OCI-LY7 (cell line): ENCODE results near the gene HMG20B. TPM values are rescaled to one million over a fixed set of nuclear protein-coding genes. Genes with fewer than 3 reads are reported as not detected.
A peak's percentile ranks its signal among the peaks of the same experiment; 100 is the strongest.

Experiments
- BruUV-seq: library from RNA; stranded (reverse); fragments of 400-500 nt; replicated peaks from 2 replicates; lab custom pipeline; 2021; lab: Mats Ljungman, UMichigan
- CTCF ChIA-PET: fragments of 300-600 bp; sonication (Branson Sonifier 250); formaldehyde crosslinking; loops from one replicate; lab custom pipeline; 2022; ENCODE audit warnings: antibody characterized with exemption; ENCODE audit not compliant: unreplicated experiment; lab: Charles Lee
- POLR2A ChIA-PET: fragments of 300-600 bp; sonication (Branson Sonifier 250); formaldehyde crosslinking; loops from one replicate; lab custom pipeline; 2022; ENCODE audit warnings: antibody characterized with exemption; lab: Charles Lee
- DNase-seq: peaks from one replicate; pipeline ENCODE4 v3.0.0-alpha.2; 2015; ENCODE audit warnings: low spot score
- H2AFZ ChIP-seq: fragments of 200-600 bp; sonication (generic), shearing (Covaris generic); 2 replicates; pipeline ENCODE4 v1.6.1; 2014; ENCODE audit warnings: mild to moderate bottlenecking, antibody characterized with exemption, low read length, moderate library complexity
- H3K27ac ChIP-seq: fragments of 200-600 bp; sonication (generic); 2 replicates; pipeline ENCODE4 v1.5.1; 2014; ENCODE audit warnings: mixed run types, low read depth, mild to moderate bottlenecking, moderate library complexity, low read length, inconsistent platforms; ENCODE audit not compliant: poor library complexity, severe bottlenecking
- H3K36me3 ChIP-seq: fragments of 200-600 bp; sonication (generic); 2 replicates; pipeline ENCODE4 v1.6.1; 2014; ENCODE audit warnings: mild to moderate bottlenecking, antibody characterized with exemption, low read length, moderate library complexity, mixed read lengths; ENCODE audit not compliant: insufficient read depth
- H3K4me1 ChIP-seq: fragments of 200-600 bp; sonication (generic); 2 replicates; pipeline ENCODE4 v1.5.1; 2014; ENCODE audit warnings: mild to moderate bottlenecking, low read length; ENCODE audit not compliant: insufficient read depth, poor library complexity, severe bottlenecking
- H3K4me2 ChIP-seq: fragments of 200-600 bp; sonication (generic); 2 replicates; pipeline ENCODE4 v1.6.1; 2014; ENCODE audit warnings: mild to moderate bottlenecking, low read length
- H3K4me3 ChIP-seq: fragments of 200-600 bp; sonication (generic); 2 replicates; pipeline ENCODE4 v1.5.1; 2014; ENCODE audit warnings: mild to moderate bottlenecking, low read depth, low read length; ENCODE audit not compliant: poor library complexity, severe bottlenecking
- H3K79me2 ChIP-seq: fragments of 200-600 bp; sonication (generic); 2 replicates; pipeline ENCODE4 v1.6.1; 2016; ENCODE audit warnings: low read depth, mild to moderate bottlenecking, low read length, moderate library complexity, mixed read lengths; ENCODE audit not compliant: insufficient read depth
- H3K9me2 ChIP-seq: fragments of 200-600 bp; sonication (generic); 2 replicates; pipeline ENCODE4 v1.6.1; 2016; ENCODE audit warnings: mild to moderate bottlenecking, low read length, mixed read lengths; ENCODE audit not compliant: insufficient read depth
- H3K9me3 ChIP-seq: fragments of 200-600 bp; sonication (generic); 2 replicates; pipeline ENCODE4 v1.6.1; 2014; ENCODE audit warnings: mild to moderate bottlenecking, mixed run types, low read length, mixed read lengths
- H4K20me1 ChIP-seq: fragments of 200-600 bp; sonication (generic); 2 replicates; pipeline ENCODE4 v1.6.1; 2014; ENCODE audit warnings: mild to moderate bottlenecking, antibody characterized with exemption, low read length, moderate library complexity, mixed read lengths; ENCODE audit not compliant: insufficient read depth
- CTCF ChIP-seq: fragments of 200-600 bp; sonication (generic); conservative IDR thresholded peaks from 2 replicates; pipeline ENCODE4 v1.5.1; 2014; ENCODE audit warnings: mild to moderate bottlenecking, antibody characterized with exemption, low read length, moderate library complexity, mixed read lengths
- EZH2phosphoT487 ChIP-seq: fragments of 200-600 bp; sonication (generic); IDR thresholded peaks from 2 replicates; pipeline ENCODE4 v1.6.1; 2018; ENCODE audit warnings: low read depth, borderline replicate concordance, mild to moderate bottlenecking, mixed run types, antibody characterized with exemption, low read length, moderate library complexity, mixed read lengths
- intact Hi-C: fragments of 100-400 bp; cut with micrococcal nuclease; formaldehyde crosslinking; loops from one replicate; pipeline ENCODE4 v1.10.0; 2022; ENCODE audit not compliant: unreplicated experiment
- total RNA-seq, 2 experiments: library from RNA; depleted of rRNA in 1 of 2; stranded (reverse); fragments of >200 nt in 1 of 2; shearing (Covaris generic) in 1 of 2; gene quantifications; 2 replicates each; pipeline ENCODE4 v1.2.3, GENCODE V29; 2014 to 2022

HMG20B gene
- total RNA-seq, 2 experiments from 2014 or later, result 91.0 to 119 TPM

GRCh38 chr19:3556423-3556977 is 16.2 kb upstream of the HMG20B start:
- H3K9me2 ChIP-seq, result no peaks in the 10 kb centered on the region
- H3K4me1 ChIP-seq, result peaks cover 78% of the 10 kb centered on the region
- H2AFZ ChIP-seq, result no peak overlapping the region
- H3K36me3 ChIP-seq, result no peaks in the 10 kb centered on the region; the same call in 1 of the 2 replicates
- 0 out of 2 replicates have a peak, but pooled peaks cover 4% of the 10 kb centered on the region for H4K20me1 ChIP-seq
- H3K27ac ChIP-seq, result peak overlapping the region; percentile 21
- H3K4me3 ChIP-seq, result peak overlapping the region; percentile 72
- no TSS peak for BruUV-seq
- intact Hi-C loops, result no loop called here
- TF ChIP-seq CTCF (no peak), EZH2phosphoT487 (no peak)
- H3K79me2 ChIP-seq, result peaks cover 41% of the 10 kb centered on the region; the same call in 1 of the 2 replicates
- DNase-seq, result no peak
- POLR2A ChIA-PET, result interaction anchor here (0.6 to 1.6 kb wide), 5 partner anchors 17 to 1145 kb away, joined by 3 to 5 read pairs (median 4); no protein-coding TSS in a partner anchor
- H3K4me2 ChIP-seq, result peak overlapping the region; percentile 70
- CTCF ChIA-PET, result interaction anchor here (0.9 kb wide), 1 partner anchor 12 kb away, joined by 3 read pairs; no protein-coding TSS in a partner anchor
- no peaks in the 10 kb centered on the region for H3K9me3 ChIP-seq

- no peaks in the 10 kb centered on the region for H3K9me2 ChIP-seq
- 0 out of 2 replicates have a peak, but pooled peaks have one; percentile 28 for TF ChIP-seq CTCF
- TF ChIP-seq EZH2phosphoT487, result no peak
- POLR2A ChIA-PET, result interaction anchor here (0.6 to 1.6 kb wide), 5 partner anchors 17 to 1144 kb away, joined by 3 to 5 read pairs (median 4); no protein-coding TSS in a partner anchor
- H3K9me3 ChIP-seq, result no peaks in the 10 kb centered on the region
- peak; percentile 65 for DNase-seq
- peak overlapping the region; percentile 70 for H3K4me2 ChIP-seq
- 0 out of 2 replicates have a peak, but pooled peaks cover 4% of the 10 kb centered on the region for H4K20me1 ChIP-seq
- H2AFZ ChIP-seq, result no peak overlapping the region
- peaks cover 78% of the 10 kb centered on the region for H3K4me1 ChIP-seq
- peak overlapping the region; percentile 72 for H3K4me3 ChIP-seq
- H3K36me3 ChIP-seq, result no peaks in the 10 kb centered on the region; the same call in 1 of the 2 replicates
- H3K79me2 ChIP-seq, result peaks cover 41% of the 10 kb centered on the region; the same call in 1 of the 2 replicates
- intact Hi-C loops, result loop anchor here (1.0 kb wide), 1 partner anchor 15 kb away; the partner anchor contains the start of gene HMG20B
- peak overlapping the region; percentile 21 for H3K27ac ChIP-seq
- BruUV-seq, result no TSS peak
- CTCF ChIA-PET, result interaction anchor here (0.9 kb wide), 1 partner anchor 12 kb away, joined by 3 read pairs; no protein-coding TSS in a partner anchor
Measured at GRCh38 chr19:3556978-3557460, 15.7 kb upstream of the HMG20B start.
